NCI-H2107 treated with DMSO at 0.1 percent for 48 hours (cell line): ENCODE data around the gene OSMR.

Source experiments
- DNase-seq: peaks from one replicate; lab custom pipeline; 2025; ENCODE audit not compliant: unreplicated experiment; lab: John Stamatoyannopoulos, UW

OSMR gene

DNA sequence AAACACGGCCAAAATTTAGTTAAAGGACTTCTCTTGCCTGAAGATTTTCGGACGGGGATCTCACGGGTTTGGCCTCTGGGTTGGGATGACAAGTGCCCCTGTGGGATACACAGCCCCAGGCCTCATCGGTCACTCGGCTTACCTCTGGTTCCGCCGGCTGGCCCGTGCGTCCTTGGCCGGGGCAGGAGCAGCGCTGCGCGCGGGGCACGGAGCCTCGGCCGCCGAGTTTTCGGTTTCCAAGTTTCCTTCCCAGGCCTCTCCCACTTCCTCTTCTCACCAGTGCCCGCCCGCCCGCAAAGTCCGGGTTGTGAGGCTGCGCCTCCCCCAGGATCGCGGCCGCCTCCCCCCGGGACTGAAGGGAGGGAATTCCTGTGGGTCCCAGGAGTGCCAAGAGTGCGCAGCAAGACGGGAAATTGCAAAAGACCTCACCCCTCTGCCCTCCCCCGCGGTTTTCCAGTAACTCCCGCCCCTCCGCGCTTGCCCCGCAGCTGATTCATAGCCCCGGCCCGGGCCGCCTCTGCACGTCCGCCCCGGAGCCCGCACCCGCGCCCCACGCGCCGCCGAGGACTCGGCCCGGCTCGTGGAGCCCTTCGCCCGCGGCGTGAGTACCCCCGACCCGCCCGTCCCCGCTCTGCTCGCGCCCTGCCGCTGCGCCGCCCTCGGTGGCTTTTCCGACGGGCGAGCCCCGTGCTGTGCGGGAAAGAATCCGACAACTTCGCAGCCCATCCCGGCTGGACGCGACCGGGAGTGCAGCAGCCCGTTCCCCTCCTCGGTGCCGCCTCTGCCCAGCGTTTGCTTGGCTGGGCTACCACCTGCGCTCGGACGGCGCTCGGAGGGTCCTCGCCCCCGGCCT is at the start of gene OSMR:
Gene OSMR (plus strand): TSS at position 487 of the 853 bp plus-strand sequence. CDS start 23,033 bp downstream, outside the sequence.
- DNase-seq = no peak

- DNase-seq = no peak
Observed at GRCh38 chr5:38796742-38797108, 49.1 kb upstream of the OSMR start.

GRCh38 chr5:38797838-38798237 is 48.0 kb upstream of the OSMR start:
- DNase-seq = no peak

- DNase-seq = no peak
Observed at GRCh38 chr5:38799556-38800377, 46.0 kb upstream of the OSMR start.

DNA sequence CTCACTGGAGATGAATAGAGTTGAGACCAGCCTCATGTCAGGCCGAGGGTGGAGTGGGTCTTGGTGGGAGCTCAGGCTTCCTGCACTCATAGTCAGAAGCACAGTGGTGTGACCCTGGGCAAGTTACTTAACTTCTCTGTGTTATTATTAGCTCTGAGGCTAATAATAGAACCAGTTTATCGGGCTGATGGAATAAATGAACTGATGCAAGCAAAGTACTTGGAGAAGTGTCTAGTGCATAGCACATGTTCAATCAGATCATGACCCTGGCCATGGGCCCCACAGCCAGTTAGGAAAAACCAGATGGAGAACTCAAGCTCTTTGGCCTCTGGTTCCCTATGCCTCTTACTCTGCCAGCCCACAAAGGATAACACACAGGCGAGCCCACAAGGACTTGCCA is 45.3 kb upstream of the OSMR start:
- no peak for DNase-seq

DNA sequence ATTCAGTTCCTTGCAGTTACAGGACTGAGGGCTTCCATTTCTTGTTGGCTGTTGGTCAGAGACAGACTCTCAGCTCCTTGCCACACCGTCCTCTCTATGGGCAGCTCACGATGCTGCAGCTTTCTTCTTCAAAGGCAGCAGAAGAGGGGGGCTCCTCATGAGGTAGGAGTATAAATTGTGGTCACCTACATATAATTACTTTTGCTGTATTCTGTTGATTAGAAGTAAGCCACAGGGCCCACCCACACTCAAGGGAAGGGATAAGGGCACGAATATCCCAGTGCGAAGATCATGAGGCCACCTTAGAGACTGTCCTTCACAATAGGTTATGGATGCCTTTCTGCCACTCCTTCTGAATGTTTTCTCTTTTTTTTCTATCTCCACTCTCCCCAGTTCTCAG is 43.7 kb upstream of the OSMR start:
- no peak for DNase-seq

DNA sequence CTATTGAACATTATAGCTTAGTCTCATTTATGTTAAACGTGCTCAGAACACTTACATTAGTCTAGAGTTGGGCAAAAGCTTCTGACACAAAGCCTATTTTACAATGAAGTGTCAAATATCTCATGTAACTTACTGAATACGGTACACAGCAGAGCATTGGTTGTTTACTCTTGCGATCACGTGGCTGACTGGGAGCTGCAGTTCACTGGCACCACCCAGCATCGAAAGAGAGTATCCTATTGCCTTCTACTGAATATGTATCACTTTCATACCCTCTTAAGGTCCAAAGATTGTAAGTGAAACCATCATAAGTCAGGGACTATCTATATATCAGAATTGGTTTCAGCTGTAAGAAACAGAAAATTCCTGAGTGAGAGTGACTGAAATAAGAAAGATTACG is 42.6 kb upstream of the OSMR start:
- peak; percentile 93 for DNase-seq

DNA sequence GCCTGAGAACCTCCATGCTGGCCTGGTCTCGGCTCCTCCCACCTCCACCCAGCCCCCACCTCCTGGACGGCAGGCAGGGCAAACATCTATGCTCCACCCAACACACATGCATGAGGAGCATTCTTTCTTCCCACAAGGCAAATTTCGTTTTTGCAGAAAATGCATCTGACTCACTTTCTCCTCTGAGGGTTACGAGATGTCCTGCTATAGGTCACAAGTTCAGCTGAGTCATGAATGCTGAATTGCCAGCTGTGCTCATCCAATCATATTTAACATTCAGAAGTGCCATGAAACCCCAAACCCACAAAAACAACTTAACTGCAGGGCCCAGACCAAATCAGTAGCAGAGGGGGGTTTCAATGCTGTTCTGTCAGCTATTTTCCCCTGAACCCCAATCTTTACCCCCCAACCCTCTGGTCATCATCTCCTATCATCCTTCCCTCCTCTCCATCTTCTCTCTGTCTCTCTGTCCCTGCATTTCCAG is 39.0 kb upstream of the OSMR start:
- DNase-seq = no peak

GRCh38 chr5:38807570-38808483 is 38.0 kb upstream of the OSMR start:
- DNase-seq = no peak

DNA sequence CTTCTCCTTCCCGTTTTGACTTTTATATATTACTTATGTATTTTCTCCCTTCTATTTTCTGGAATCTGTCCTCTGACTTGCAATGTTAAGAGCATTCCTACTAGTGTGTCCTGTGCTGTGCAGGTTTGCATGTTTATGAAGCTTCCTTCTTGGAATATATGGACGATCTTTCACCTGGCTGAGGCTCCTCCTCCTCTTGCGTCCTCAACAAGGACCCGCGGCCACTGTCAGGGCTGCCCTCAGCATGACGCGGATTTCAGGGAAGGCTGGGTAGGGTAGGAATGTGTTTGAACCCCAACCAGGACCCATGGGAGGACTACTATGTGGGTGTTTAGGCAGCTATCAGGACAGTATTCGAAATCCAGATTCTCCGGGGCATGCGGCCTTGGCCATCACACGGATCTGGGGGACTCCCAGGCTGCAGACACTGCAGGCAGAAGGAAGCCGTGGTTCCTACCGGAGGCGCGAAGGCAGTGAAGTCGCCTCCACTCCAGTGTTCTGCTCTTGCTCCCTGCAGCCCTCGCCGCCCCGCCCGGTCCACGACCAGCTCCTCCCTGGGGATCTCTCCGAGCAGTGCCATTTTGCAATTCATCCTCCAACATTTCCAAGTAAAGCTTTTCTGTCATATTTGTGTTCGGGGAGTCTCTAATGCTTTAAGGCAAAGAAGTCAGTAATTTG is 37.0 kb upstream of the OSMR start:
- no peak for DNase-seq

DNA sequence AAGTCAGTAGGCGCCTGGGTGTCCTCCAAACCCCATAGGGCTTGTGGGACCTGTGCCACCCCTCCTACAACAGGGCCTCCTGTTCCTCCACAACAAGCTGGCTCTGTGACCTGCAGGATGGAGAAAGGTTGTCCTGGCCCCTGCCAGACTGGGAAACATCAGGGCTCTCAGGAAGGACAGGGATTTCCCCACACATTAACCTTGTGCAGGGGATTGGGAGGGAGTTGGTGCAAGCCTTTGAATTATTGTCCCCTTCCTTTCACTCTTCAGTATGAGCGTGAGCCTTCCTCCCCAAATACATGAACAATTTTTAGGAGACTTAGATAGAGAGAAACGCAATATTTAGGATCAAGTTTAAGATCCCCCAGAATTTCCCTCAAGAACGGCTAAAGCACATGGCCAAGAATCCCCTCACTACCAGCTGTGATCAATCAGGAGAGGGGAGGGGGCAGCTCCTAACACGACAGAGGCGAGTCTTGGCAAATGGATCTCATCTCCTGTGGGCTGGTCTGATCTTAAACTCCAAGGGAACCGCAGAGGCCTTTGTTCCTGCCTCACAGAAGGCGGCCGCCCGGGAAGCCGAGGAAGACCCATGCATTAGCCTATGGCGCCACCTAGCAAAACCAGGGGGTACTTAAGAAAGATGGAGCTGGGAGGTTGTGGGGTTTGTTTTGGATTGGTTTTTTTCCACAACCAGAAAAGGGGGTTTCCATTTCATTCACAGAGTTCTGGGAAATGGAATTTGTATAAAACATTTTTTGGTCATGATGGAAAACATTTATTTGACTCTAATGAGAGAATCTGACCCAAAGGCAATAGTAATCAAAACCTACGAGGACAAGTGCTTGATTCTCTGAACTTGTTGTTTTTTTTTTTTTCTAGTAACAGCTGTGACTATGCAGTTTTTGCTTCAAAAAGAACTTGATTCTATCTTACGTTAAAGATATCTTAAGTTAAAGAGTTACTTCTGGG is 36.1 kb upstream of the OSMR start:
- DNase-seq = peak; percentile 91

GRCh38 chr5:38814879-38815278 is 30.9 kb upstream of the OSMR start:
- DNase-seq = no peak

DNA sequence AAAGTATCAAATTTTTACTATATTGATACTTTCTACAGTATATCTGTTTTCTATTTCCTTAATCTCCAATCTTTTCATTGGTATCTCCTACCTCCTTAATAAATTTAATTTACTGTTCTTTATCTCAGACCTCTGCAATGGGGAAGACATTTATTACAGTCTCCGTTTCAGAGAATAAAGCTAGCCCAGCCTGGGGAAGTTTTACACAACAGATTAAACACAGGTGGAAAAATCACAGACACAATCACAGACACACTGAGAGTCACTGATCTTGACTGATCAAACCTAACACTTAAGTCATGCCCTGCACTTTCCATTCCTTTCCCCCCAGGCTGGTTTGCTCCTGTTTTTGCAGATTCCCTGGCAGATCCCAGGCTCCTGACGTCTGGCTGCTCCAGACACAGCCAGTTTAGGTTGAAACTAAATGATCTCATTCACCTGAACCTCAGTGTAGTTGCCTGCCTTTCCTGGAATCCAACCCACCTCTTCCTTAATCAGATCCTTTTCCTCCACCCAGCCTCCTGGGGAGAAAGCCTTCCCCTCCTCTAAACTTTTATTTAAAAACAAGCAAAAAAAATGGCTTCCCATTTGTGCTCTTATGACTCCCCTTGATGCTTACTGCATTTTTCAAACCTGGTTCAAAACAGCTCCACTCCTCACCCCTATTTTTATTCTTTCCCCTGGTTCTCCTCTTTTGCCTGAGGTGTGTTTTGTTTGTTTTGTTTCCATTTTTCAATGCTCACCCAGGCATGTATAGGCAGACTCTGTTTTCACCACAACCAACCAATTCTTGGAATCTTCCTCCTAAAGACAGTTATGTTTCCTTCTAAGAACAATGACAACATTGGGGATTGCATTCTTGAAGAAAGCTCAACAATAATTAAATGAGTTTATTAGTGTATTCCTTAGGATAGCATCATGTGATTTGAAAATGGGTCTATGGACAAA is 29.5 kb upstream of the OSMR start:
- DNase-seq = no peak

DNA sequence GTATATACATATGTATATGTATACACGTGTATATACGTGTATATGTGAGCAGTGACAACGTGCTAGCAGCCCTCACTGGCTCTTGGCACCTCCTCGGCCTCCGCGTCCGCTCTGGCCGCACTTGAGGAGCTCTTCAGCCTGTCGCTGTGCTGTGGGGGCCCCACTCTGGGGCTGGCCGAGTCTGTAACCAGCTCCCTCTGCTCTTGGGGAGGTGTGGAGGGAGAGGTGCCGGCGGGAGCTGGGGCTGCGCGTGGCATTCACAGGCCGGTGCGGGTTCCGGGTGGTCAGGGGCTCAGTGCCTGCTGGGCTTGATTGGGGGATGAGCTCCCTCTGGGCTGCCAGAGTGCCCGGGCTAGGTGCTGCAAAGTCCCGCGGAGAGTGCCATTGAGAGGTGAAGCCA is 24.1 kb upstream of the OSMR start:
- DNase-seq = no peak

DNA sequence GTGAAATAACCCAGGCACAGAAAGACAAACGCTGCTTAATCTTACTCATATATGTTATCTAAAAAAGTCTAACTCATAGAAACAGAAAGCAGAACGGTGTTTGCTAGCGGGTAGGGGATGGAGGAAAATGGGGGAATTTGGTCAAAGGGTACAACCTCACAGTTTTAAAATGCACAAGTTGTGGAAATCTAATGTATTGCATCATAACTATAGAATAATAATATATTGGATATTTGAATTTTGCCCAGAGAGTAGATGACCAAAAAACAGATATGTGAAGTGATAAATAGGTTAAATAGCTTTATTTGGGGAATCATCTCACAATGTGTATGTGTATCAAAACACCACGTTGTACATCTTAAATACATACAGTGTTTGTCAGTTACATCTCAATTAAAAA is 22.3 kb upstream of the OSMR start:
- DNase-seq = no peak

DNA sequence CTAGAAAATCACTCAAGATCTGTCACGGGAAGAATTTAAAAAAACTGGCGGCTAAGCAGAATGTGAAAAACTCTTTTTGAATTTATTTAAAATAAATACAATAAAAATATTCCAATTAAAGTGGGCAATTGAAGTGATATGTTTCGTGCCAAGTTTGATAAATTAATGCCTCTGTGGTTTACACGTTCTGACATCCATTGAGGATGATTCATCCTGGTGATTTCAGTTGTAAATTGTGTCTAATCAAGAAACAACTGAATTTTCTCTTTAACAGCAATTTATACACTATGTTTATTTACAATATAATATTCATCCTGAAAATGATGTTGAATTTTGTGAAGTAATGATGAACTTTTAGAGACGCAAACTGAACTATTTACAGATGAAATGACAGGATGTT is 21.0 kb upstream of the OSMR start:
- no peak for DNase-seq

GRCh38 chr5:38825494-38825893 is 20.3 kb upstream of the OSMR start:
- no peak for DNase-seq

GRCh38 chr5:38827525-38827924 is 18.3 kb upstream of the OSMR start:
- DNase-seq = no peak
